ENCODE measurements around the gene GIT1.

DNA sequence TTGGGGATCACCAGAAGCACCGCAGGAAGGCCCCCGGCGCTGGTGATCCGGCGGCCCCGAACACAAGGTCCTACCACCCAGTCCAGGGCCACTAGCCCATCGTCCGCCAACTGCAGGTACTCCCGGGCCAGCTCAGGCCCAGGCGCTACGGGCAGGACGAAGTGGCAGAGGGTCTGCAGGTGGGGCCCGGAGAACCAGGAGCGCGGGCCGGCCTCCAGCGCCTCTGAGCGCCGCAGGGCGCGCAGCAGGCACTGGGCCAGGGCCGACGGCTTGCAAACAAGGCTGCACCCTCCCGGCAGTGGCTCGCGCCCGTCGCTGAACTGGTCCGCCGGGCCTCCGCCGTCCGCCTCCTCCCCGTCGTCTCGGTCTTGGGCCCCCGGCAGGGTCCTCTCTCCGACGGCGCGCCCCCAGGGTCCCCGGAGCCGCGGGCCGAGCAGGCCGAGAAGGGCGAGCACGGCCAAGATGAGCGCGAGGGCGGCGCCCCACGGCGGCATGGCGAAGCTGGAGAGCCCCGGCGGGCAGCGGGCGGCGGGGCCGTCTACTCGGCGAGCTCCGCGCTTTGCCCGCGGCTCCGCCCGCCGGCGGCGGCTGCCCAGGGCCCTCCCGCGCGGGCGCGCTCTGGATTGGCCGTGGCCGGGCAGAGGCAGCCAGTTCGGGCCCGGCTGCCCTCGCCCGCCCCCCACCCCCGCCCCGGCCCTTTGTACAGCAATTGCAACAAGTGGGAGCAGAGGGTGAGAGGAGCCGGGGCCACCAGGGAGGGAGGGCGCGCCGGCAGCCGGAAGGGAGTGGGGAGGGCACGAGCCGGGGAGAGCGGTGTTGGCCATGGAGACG lies 22.8 kb downstream of the GIT1 start, which contains the start of gene ABHD15:
- no peak for TF ChIP-seq SMC3 (IDR thresholded peaks at IDR 0.05; ENCODE audit: low read depth, low read length)
- TF ChIP-seq, protein P1, sequence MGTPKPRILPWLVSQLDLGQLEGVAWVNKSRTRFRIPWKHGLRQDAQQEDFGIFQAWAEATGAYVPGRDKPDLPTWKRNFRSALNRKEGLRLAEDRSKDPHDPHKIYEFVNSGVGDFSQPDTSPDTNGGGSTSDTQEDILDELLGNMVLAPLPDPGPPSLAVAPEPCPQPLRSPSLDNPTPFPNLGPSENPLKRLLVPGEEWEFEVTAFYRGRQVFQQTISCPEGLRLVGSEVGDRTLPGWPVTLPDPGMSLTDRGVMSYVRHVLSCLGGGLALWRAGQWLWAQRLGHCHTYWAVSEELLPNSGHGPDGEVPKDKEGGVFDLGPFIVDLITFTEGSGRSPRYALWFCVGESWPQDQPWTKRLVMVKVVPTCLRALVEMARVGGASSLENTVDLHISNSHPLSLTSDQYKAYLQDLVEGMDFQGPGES (IDR thresholded peaks at IDR 0.05; ENCODE audit: low read depth, low read length) = no peak
- TF ChIP-seq GABPA (IDR thresholded peaks at IDR 0.05; ENCODE audit: low read depth) = no peak
- TF ChIP-seq FOSL2 (IDR thresholded peaks at IDR 0.05; ENCODE audit: borderline replicate concordance, low read depth) = no peak
- TF ChIP-seq, protein P2, sequence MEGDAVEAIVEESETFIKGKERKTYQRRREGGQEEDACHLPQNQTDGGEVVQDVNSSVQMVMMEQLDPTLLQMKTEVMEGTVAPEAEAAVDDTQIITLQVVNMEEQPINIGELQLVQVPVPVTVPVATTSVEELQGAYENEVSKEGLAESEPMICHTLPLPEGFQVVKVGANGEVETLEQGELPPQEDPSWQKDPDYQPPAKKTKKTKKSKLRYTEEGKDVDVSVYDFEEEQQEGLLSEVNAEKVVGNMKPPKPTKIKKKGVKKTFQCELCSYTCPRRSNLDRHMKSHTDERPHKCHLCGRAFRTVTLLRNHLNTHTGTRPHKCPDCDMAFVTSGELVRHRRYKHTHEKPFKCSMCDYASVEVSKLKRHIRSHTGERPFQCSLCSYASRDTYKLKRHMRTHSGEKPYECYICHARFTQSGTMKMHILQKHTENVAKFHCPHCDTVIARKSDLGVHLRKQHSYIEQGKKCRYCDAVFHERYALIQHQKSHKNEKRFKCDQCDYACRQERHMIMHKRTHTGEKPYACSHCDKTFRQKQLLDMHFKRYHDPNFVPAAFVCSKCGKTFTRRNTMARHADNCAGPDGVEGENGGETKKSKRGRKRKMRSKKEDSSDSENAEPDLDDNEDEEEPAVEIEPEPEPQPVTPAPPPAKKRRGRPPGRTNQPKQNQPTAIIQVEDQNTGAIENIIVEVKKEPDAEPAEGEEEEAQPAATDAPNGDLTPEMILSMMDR (IDR thresholded peaks at IDR 0.05) = no peak
- no peak; the same call in 1 of the 2 replicates for TF ChIP-seq SIN3A (IDR thresholded peaks at IDR 0.05; ENCODE audit: borderline replicate concordance, low read depth, low read length)
- TF ChIP-seq, protein P3, sequence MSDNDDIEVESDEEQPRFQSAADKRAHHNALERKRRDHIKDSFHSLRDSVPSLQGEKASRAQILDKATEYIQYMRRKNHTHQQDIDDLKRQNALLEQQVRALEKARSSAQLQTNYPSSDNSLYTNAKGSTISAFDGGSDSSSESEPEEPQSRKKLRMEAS (IDR thresholded peaks at IDR 0.05; ENCODE audit: low read depth) = no peak
- no peak for TF ChIP-seq RAD21 (IDR thresholded peaks at IDR 0.05; ENCODE audit: low read length)
- TF ChIP-seq TAF1 (IDR thresholded peaks at IDR 0.05; ENCODE audit: borderline replicate concordance, low read depth, low read length) = no peak
- TF ChIP-seq, protein P4, sequence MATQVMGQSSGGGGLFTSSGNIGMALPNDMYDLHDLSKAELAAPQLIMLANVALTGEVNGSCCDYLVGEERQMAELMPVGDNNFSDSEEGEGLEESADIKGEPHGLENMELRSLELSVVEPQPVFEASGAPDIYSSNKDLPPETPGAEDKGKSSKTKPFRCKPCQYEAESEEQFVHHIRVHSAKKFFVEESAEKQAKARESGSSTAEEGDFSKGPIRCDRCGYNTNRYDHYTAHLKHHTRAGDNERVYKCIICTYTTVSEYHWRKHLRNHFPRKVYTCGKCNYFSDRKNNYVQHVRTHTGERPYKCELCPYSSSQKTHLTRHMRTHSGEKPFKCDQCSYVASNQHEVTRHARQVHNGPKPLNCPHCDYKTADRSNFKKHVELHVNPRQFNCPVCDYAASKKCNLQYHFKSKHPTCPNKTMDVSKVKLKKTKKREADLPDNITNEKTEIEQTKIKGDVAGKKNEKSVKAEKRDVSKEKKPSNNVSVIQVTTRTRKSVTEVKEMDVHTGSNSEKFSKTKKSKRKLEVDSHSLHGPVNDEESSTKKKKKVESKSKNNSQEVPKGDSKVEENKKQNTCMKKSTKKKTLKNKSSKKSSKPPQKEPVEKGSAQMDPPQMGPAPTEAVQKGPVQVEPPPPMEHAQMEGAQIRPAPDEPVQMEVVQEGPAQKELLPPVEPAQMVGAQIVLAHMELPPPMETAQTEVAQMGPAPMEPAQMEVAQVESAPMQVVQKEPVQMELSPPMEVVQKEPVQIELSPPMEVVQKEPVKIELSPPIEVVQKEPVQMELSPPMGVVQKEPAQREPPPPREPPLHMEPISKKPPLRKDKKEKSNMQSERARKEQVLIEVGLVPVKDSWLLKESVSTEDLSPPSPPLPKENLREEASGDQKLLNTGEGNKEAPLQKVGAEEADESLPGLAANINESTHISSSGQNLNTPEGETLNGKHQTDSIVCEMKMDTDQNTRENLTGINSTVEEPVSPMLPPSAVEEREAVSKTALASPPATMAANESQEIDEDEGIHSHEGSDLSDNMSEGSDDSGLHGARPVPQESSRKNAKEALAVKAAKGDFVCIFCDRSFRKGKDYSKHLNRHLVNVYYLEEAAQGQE (IDR thresholded peaks at IDR 0.05; ENCODE audit: low read depth, low read length) = no peak
